Fibroblast of mammary gland (primary cell): ENCODE measurements around the gene PERM1.

Experiments used
- DNase-seq: peaks from one replicate; pipeline ENCODE4 v3.0.0-alpha.2; 2010; ENCODE audit warnings: low read depth
- H3K4me3 ChIP-seq: 2 replicates; pipeline ENCODE4 v1.5.1; 2011; ENCODE audit warnings: low read depth, mild to moderate bottlenecking, low read length, moderate library complexity; ENCODE audit not compliant: control insufficient read depth
- TF ChIP-seq, protein P1 (sequence below): conservative IDR thresholded peaks from 2 replicates; pipeline ENCODE4 v1.5.1; 2011; ENCODE audit warnings: low read depth, low read length, inconsistent platforms; ENCODE audit not compliant: control insufficient read depth, insufficient read depth

Gene PERM1

DNA sequence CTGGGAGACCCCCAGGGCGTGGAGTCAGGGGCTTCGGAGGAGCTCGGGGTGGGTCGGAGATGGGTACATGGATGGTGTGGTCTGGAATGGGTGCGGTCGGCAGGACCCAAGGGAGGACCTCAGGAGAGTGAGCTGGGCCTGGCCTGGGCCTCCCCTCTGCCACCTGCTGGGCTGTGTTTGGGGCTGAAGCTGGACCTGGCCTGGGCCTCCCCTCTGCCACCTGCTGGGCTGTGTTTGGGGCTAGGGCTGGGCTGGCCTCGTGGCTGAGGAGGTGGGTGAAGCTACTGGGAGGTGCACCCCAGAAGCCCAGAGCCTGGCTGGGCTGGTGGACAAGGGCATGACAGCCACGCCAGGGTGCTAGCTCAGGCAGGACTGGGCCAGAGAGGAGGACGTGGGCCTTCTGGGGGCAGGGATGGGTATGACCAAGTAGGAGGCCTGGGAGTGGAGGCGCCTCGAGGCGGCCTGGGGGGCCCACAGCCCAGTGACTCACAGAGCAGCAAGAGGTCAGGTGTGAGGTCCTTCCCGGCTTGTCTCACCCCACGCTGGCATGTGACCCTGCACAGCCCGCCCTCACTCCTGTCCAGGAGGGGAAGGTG, 43.7 kb downstream of the PERM1 start:
- TF ChIP-seq, protein P1, sequence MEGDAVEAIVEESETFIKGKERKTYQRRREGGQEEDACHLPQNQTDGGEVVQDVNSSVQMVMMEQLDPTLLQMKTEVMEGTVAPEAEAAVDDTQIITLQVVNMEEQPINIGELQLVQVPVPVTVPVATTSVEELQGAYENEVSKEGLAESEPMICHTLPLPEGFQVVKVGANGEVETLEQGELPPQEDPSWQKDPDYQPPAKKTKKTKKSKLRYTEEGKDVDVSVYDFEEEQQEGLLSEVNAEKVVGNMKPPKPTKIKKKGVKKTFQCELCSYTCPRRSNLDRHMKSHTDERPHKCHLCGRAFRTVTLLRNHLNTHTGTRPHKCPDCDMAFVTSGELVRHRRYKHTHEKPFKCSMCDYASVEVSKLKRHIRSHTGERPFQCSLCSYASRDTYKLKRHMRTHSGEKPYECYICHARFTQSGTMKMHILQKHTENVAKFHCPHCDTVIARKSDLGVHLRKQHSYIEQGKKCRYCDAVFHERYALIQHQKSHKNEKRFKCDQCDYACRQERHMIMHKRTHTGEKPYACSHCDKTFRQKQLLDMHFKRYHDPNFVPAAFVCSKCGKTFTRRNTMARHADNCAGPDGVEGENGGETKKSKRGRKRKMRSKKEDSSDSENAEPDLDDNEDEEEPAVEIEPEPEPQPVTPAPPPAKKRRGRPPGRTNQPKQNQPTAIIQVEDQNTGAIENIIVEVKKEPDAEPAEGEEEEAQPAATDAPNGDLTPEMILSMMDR = peak; percentile 41
- no peak for DNase-seq
- H3K4me3 ChIP-seq = no peak overlapping the region

GRCh38 chr1:937521-937920, 44.4 kb downstream of the PERM1 start:
- no peak overlapping the region for H3K4me3 ChIP-seq
- TF ChIP-seq, protein P1 = no peak
- DNase-seq = no peak

- no peak for DNase-seq
- no peak overlapping the region for H3K4me3 ChIP-seq
- TF ChIP-seq, protein P1 = no peak
Observed at GRCh38 chr1:936348-937264, 45.3 kb downstream of the PERM1 start.

GRCh38 chr1:935751-936231, 46.1 kb downstream of the PERM1 start:
- TF ChIP-seq, protein P1 = no peak

DNA sequence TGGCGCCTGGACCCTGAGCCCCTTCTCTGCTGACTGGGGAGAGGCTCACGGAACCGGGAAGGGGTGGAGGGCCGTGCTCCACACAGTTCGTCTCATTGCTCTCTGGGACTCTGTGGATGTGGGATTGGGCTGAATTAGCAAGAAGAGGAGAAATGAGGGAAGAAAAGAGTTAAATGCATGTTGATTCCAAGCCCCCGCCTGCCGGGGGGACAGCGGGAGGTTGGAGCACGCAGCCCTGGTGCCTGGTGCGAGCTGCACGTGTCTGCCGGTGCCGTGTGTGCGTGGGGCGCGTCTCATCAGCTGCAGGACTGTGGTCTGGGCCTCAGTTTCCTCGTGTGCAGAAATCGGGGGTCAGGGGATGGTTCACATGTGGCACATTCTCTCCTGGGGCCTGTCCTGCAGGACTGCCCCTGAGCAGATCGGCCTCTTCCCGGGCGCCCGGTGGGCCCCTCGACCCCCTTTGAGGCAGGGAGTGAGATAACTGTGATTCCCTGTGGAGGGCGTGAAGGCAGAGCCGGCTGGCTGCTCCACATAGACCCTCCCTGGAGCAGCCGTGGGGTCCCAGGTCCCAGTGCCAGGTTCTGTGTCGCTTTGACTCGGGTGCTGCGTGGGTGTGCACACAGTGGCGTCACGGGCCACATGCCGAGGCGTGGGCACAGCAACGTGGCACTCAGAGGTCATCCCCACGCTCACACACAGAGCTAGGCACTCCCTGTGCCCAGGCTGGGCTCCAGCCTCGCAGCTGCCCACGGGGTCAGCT, 46.7 kb downstream of the PERM1 start:
- H3K4me3 ChIP-seq = no peak overlapping the region
- TF ChIP-seq, protein P1 = no peak
- DNase-seq = no peak

More at GRCh38 chr1:935751-936231, 46.1 kb downstream of the PERM1 start:
- DNase-seq = no peak
- H3K4me3 ChIP-seq = no peak overlapping the region

GRCh38 chr1:933603-933940, 48.3 kb downstream of the PERM1 start:
- no peak overlapping the region for H3K4me3 ChIP-seq
- TF ChIP-seq, protein P1 = no peak
- no peak for DNase-seq
